ENCODE data around the gene OAF.

GRCh38 chr11:120194166-120194565, 16.7 kb upstream of the OAF start:
- TF ChIP-seq EZH2phosphoT487 (IDR thresholded peaks at IDR 0.05; ENCODE audit: borderline replicate concordance, low read length) (no peak), CTCF (IDR thresholded peaks at IDR 0.05; ENCODE audit: low read depth, low read length, poor library complexity, severe bottlenecking) (no peak)

All from DOHH2 (cell line).